Natural killer cell (primary cell): ENCODE data around the gene UQCC5. TPM values are rescaled to one million over a fixed set of nuclear protein-coding genes. Genes with fewer than 3 reads are reported as not detected.

Experiments
- ATAC-seq, 3 donors: fragments of 150-1000 bp in 2 of 3; fragments of 200-7000 bp in 1 of 3; cut with Tn5 transposase; 1 replicate in 1 of 3; 2 replicates in 2 of 3; pipeline ENCODE4 v1.10.0; 2021; ENCODE audit warnings: mild to moderate bottlenecking in 2 of 3, moderate library complexity in 2 of 3
- DNase-seq, 2 donors: peaks; one replicate each; pipeline versions ENCODE4 v3.0.0 to v3.0.0-alpha.2; 2013 to 2021; ENCODE audit warnings: mixed read lengths in 1 of 2
- H3K27ac ChIP-seq: one replicate; pipeline ENCODE4 v1.5.1; 2013; ENCODE audit warnings: mild to moderate bottlenecking, low read length
- H3K27me3 ChIP-seq: one replicate; pipeline ENCODE4 v1.6.1; 2013; ENCODE audit warnings: low read length; ENCODE audit not compliant: control insufficient read depth, insufficient read depth
- H3K36me3 ChIP-seq: one replicate; pipeline ENCODE4 v1.6.1; 2013; ENCODE audit warnings: low read length; ENCODE audit not compliant: control insufficient read depth, insufficient read depth
- H3K4me1 ChIP-seq: one replicate; pipeline ENCODE4 v1.6.1; 2013; ENCODE audit warnings: low read length; ENCODE audit not compliant: control insufficient read depth, insufficient read depth
- H3K4me3 ChIP-seq: one replicate; pipeline ENCODE4 v1.5.1; 2013; ENCODE audit warnings: low read length
- H3K9me3 ChIP-seq: one replicate; pipeline ENCODE4 v1.6.1; 2013; ENCODE audit warnings: low read length; ENCODE audit not compliant: control insufficient read depth, insufficient read depth
- H3K27ac Mint-ChIP-seq, 2 donors: one replicate each; pipeline ENCODE4 v1.8.0; 2022; ENCODE audit warnings: mild to moderate bottlenecking in 2 of 2, mixed read lengths in 2 of 2, moderate library complexity in 1 of 2
- H3K27me3 Mint-ChIP-seq, 2 donors: one replicate each; pipeline ENCODE4 v1.8.0; 2022; ENCODE audit warnings: low read depth in 2 of 2, mixed read lengths in 2 of 2
- H3K36me3 Mint-ChIP-seq: one replicate; pipeline ENCODE4 v1.8.0; 2022; ENCODE audit warnings: mixed read lengths
- H3K4me1 Mint-ChIP-seq, 2 donors: one replicate each; pipeline ENCODE4 v1.8.0; 2022; ENCODE audit warnings: mixed read lengths in 2 of 2
- H3K4me3 Mint-ChIP-seq: one replicate; pipeline ENCODE4 v1.8.0; 2022; ENCODE audit warnings: mild to moderate bottlenecking, moderate library complexity, mixed read lengths
- H3K9me3 Mint-ChIP-seq, 2 donors: one replicate each; pipeline ENCODE4 v1.8.0; 2022; ENCODE audit warnings: mixed read lengths in 2 of 2
- WGBS: methylation state at CpG from one replicate; pipeline ENCODE4 v1.1.7; 2013; ENCODE audit warnings: missing lambda C conversion rate; ENCODE audit not compliant: insufficient coverage; 5-methylcytosine and 5-hydroxymethylcytosine counted together
- intact Hi-C: fragments of 100-400 bp; cut with micrococcal nuclease; formaldehyde crosslinking; loops from one replicate; pipeline ENCODE4 v1.14.2; 2022
- total RNA-seq, 4 donors: library from RNA; stranded (reverse); fragments of 120-200 nt in 1 of 4; gene quantifications; one replicate each; pipeline versions ENCODE4 v1.2.3 to v1.2.4, GENCODE V29; 2013 to 2022
- TF ChIP-seq, protein P1 (sequence below): fragments of 200-600 bp; IDR thresholded peaks from one replicate; pipeline ENCODE4 v1.8.0; 2022; ENCODE audit warnings: antibody characterized with exemption

UQCC5 gene
- total RNA-seq, 3 donors from 2014 or later (not counting 1 experiment from before 2014, with no cell fraction given): 4.1 to 9.5 (median 7.3) TPM

DNA sequence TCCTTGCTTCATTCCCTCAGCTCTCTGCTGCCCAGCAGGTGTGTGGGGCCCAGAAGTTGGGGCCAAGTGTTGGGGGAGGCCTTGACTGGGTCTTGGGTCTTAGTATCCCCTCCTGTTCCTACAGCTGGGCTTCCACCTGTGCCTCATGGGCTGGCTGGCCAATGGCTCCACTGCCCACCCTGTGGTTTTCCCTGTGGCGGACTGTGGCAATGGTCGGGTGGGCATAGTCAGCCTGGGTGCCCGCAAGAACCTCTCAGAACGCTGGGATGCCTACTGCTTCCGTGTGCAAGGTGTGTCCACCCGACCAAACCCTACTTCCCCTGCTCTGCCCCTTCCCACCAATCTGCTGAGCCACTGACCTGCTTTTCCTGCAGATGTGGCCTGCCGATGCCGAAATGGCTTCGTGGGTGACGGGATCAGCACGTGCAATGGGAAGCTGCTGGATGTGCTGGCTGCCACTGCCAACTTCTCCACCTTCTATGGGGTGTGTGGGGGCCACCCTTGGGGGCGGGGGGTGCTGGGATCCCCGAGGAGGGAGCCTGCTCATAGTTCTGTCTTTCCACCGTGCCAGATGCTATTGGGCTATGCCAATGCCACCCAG lies 13.7 kb upstream of the UQCC5 start:
- Mint-ChIP-seq H3K27me3 (no peaks in the 10 kb centered on the region), H3K9me3 (no peaks in the 10 kb centered on the region), H3K27ac (no peak overlapping the region), H3K4me3 (no peak overlapping the region), H3K4me1 (no peaks in the 10 kb centered on the region), H3K36me3 (no peaks in the 10 kb centered on the region)
- Histone ChIP-seq H3K9me3 (no peaks in the 10 kb centered on the region), H3K4me3 (no peak overlapping the region), H3K27ac (no peak overlapping the region), H3K36me3 (no peaks in the 10 kb centered on the region), H3K4me1 (no peaks in the 10 kb centered on the region), H3K27me3 (no peaks in the 10 kb centered on the region)
- TF ChIP-seq, protein P1, sequence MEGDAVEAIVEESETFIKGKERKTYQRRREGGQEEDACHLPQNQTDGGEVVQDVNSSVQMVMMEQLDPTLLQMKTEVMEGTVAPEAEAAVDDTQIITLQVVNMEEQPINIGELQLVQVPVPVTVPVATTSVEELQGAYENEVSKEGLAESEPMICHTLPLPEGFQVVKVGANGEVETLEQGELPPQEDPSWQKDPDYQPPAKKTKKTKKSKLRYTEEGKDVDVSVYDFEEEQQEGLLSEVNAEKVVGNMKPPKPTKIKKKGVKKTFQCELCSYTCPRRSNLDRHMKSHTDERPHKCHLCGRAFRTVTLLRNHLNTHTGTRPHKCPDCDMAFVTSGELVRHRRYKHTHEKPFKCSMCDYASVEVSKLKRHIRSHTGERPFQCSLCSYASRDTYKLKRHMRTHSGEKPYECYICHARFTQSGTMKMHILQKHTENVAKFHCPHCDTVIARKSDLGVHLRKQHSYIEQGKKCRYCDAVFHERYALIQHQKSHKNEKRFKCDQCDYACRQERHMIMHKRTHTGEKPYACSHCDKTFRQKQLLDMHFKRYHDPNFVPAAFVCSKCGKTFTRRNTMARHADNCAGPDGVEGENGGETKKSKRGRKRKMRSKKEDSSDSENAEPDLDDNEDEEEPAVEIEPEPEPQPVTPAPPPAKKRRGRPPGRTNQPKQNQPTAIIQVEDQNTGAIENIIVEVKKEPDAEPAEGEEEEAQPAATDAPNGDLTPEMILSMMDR: no peak
- WGBS: 90% methylated on average over 14 of the region's 14 CpGs
- DNase-seq (no peak), ATAC-seq (no peak)
- intact Hi-C loops: no loop called here

DNA sequence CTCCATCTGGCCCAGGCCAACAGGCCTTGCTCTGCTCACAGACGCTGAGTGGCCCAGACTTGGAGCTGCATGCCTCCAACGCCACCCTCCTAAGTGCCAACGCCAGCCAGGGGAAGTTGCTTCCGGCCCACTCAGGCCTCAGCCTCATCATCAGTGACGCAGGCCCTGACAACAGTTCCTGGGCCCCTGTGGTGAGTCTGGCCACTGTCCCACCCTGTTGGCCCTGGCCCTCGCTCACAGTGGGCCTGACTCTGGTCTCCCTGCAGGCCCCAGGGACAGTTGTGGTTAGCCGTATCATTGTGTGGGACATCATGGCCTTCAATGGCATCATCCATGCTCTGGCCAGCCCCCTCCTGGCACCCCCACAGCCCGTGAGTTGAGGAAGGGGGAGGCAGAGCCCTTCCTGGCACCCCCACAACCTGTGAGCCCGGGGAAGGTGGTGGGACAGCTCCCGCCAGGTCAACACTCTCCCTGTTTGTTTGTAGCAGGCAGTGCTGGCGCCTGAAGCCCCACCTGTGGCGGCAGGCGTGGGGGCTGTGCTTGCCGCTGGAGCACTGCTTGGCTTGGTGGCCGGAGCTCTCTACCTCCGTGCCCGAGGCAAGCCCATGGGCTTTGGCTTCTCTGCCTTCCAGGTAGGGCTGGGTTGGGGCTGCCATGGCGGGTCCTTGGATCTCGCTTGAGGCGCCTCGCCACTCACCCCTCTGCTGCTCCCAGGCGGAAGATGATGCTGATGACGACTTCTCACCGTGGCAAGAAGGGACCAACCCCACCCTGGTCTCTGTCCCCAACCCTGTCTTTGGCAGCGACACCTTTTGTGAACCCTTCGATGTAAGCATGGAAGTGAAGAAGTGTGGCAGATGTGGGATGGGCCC lies 12.8 kb upstream of the UQCC5 start:
- DNase-seq: no peak
- no peak for ATAC-seq
- H3K4me3 Mint-ChIP-seq: no peak overlapping the region
- 90% methylated on average over 26 of the region's 26 CpGs for WGBS
- no peaks in the 10 kb centered on the region for H3K9me3 Mint-ChIP-seq
- H3K27ac Mint-ChIP-seq: no peak overlapping the region
- TF ChIP-seq, protein P1: no peak
- no peaks in the 10 kb centered on the region for H3K36me3 Mint-ChIP-seq
- H3K4me1 Mint-ChIP-seq: no peaks in the 10 kb centered on the region
- Histone ChIP-seq H3K4me3 (no peak overlapping the region), H3K9me3 (no peaks in the 10 kb centered on the region), H3K36me3 (no peaks in the 10 kb centered on the region), H3K4me1 (no peaks in the 10 kb centered on the region), H3K27ac (no peak overlapping the region), H3K27me3 (no peaks in the 10 kb centered on the region)
- no peaks in the 10 kb centered on the region for H3K27me3 Mint-ChIP-seq
- intact Hi-C loops: no loop called here

DNA sequence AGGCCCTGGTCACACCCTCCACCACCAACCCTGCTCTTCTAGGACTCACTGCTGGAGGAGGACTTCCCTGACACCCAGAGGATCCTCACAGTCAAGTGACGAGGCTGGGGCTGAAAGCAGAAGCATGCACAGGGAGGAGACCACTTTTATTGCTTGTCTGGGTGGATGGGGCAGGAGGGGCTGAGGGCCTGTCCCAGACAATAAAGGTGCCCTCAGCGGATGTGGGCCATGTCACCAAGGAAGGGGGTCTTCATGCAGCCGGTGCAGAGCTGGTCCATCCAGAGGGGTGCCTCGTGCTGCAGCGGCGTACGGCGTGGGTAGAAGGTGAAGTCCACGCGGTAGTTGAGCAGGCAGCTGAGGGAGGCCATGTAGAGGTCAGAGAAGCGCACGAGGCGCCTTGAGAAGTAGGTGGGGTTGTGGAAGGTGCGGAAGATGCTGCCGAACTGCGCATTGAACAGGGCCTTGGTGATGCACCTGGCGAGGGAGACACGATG lies 12.1 kb upstream of the UQCC5 start:
- intact Hi-C loops: no loop called here
- Mint-ChIP-seq H3K9me3 (no peaks in the 10 kb centered on the region), H3K4me1 (no peaks in the 10 kb centered on the region), H3K36me3 (no peaks in the 10 kb centered on the region), H3K27ac (no peak overlapping the region), H3K4me3 (no peak overlapping the region), H3K27me3 (no peaks in the 10 kb centered on the region)
- ATAC-seq: no peak
- H3K4me3 ChIP-seq: no peak overlapping the region
- TF ChIP-seq, protein P1: no peak
- H3K27ac ChIP-seq: no peak overlapping the region
- H3K27me3 ChIP-seq: no peaks in the 10 kb centered on the region
- no peak for DNase-seq
- H3K9me3 ChIP-seq: no peaks in the 10 kb centered on the region
- 96% methylated on average over 18 of the region's 18 CpGs for WGBS
- H3K4me1 ChIP-seq: no peaks in the 10 kb centered on the region
- no peaks in the 10 kb centered on the region for H3K36me3 ChIP-seq
